Heart left ventricle (tissue), 13 donors: ENCODE results near the gene SATB2.

ENCODE experiments used
- POLR2A ChIP-seq, 2 donors: fragments of 450-650 bp; IDR thresholded peaks; one replicate each; pipeline ENCODE4 v1.6.1; 2017; ENCODE audit warnings: antibody characterized with exemption in 2 of 2, mild to moderate bottlenecking in 2 of 2, moderate library complexity in 2 of 2
- TF ChIP-seq, protein P1 (sequence below), 12 donors: fragments of 200-600 bp; sonication (generic) in 4 of 12; IDR thresholded peaks; one replicate each; pipeline versions ENCODE4 v1.5.0 to v1.8.0; 2018 to 2022; ENCODE audit warnings: antibody characterized with exemption in 12 of 12, mild to moderate bottlenecking in 5 of 12
- donor health status: ischemic (EF 13 %, LVEDD 7.1; RV severe dilation, severe dysfunction).
- donor health status: DM: no; HTN: yes; CAD: no.
- donor health status: DM: no; HTN: no; CAD: no.
- donor health status: ischemic (EF 25% LVEDD 6.9; RV normal size, moderate dysfunction).
- donor health status: ischemic (EF 25% LVEDD 5.7; RV mildly dilated, moderate dysfunction).
- donor health status: ischemic (EF 35%, LVEDD 5.7; RV mildly dilated, moderate dysfunction).
- donor health status: nonischemic (EF 11% LVEDD 7.7; RV severe dilation, severe dysfunction).
- donor health status: DM: yes; HTN: yes; CAD: no.
- donor health status: PGD.
- donor health status: ischemic (EF 29% LVEDD 5.4; RV normal size, mild dysfunction).
- donor health status: nonischemic (EF 23%, LVEDD 6.1; RV moderate dilation, normal function).

DNA sequence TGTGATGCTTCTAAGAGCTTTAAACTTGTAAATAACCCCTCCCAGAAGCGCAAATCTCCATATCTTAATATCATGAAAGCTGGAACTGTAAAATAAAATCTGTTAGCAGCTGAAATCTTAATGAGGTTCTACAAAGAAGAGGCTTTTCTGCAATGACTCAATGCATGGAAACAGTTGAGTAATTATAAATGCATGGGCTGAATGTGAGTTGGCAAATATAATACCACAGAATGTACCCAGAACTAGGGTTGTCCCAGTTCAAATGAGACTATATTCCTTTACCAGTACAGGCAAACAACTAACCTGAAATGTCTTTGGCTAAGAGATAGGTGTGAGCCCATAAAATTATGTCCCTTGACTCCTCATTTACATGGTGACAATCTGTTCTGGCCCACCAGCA is 52.9 kb downstream of the SATB2 start:
- TF ChIP-seq, protein P1, sequence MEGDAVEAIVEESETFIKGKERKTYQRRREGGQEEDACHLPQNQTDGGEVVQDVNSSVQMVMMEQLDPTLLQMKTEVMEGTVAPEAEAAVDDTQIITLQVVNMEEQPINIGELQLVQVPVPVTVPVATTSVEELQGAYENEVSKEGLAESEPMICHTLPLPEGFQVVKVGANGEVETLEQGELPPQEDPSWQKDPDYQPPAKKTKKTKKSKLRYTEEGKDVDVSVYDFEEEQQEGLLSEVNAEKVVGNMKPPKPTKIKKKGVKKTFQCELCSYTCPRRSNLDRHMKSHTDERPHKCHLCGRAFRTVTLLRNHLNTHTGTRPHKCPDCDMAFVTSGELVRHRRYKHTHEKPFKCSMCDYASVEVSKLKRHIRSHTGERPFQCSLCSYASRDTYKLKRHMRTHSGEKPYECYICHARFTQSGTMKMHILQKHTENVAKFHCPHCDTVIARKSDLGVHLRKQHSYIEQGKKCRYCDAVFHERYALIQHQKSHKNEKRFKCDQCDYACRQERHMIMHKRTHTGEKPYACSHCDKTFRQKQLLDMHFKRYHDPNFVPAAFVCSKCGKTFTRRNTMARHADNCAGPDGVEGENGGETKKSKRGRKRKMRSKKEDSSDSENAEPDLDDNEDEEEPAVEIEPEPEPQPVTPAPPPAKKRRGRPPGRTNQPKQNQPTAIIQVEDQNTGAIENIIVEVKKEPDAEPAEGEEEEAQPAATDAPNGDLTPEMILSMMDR (IDR thresholded peaks at IDR 0.05) = no peak
- TF ChIP-seq POLR2A (IDR thresholded peaks at IDR 0.05) = no peak
